Globus pallidus (tissue), 1 donor: ENCODE results near the gene AAMDC.
"Not testable (repeated sequence)": the region's sequence is repeated elsewhere in the genome, so short reads cannot be mapped to it uniquely, and the experiment has no call there.

Experiments used
- DNase-seq: peaks from one replicate; pipeline ENCODE4 v3.0.0-alpha.2; 2015; ENCODE audit warnings: low spot score

The AAMDC gene

DNA sequence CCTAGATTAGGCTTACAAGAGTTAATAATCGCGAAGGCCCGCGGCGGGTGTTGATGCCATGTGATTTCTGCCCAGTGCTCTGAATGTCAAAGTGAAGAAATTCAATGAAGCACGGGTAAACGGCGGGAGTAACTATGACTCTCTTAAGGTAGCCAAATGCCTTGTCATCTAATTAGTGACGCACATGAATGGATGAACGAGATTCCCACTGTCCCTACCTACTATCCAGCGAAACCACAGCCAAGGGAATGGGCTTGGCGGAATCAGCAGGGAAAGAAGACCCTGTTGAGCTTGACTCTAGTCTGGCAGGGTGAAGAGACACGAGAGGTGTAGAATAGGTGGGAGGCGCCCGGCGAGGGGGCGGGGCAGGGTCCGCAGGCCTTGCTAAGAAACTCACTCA, 65.5 kb downstream of the AAMDC start:
- no peak for DNase-seq

DNA sequence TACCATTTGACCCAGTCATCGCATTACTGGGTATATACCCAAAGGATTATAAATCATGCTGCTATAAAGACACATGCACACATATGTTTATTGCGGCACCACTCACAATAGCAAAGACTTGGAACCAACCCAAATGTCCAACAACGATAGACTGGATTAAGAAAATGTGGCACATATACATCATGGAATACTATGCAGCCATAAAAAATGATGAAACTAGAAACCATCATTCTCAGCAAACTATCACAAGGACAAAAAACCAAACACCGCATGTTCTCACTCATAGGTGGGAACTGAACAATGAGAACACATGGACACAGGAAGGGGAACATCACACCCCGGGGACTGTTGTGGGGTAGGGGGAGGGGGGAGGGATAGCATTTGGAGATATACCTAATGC, 68.1 kb downstream of the AAMDC start:
- DNase-seq, result not testable (repeated sequence)

DNA sequence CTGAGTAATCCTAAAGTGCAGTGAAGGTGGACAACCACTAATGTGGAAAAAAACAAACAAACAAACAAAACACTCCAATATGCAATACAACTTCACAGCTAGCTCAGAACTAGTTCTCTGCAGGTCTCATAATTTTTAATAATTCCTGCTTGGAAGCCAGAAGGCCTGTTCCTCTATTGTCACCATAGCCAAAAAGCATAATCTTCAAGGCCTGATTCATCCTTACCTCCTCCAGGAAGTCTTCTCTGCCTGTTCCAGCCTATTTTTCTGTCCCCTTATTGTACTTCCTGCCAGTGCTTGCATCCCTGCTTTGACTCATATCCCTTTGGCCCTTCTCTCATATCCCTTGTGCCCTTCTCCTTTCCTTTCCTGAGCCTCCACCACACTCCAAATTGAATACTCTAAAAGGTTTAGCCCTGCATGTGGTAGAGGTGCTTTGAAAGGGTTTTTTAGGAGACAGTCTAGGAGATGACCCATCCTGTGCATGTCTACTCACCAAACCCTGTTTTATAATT, 69.2 kb downstream of the AAMDC start:
- not testable (repeated sequence) for DNase-seq

DNA sequence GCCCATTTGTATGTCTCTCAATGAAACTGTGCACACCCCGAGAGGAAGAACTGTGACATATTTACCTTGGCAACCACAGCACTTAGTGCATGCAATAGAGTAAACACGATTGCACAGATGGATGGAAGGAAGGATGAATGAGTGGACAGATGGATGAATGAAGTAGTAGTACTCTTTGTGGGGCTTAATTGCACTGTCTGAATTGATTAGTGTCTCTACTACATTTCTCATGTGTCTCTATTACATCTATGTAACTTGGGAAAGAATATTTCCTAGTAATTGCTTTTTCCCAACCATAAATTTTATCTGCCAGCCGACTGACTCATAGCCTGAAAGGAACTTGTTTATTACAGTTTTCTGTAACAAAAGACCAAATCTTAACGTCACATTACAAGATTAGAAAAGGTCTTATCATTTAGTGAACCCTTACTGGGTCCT, 69.7 kb downstream of the AAMDC start:
- not testable (repeated sequence) for DNase-seq

DNA sequence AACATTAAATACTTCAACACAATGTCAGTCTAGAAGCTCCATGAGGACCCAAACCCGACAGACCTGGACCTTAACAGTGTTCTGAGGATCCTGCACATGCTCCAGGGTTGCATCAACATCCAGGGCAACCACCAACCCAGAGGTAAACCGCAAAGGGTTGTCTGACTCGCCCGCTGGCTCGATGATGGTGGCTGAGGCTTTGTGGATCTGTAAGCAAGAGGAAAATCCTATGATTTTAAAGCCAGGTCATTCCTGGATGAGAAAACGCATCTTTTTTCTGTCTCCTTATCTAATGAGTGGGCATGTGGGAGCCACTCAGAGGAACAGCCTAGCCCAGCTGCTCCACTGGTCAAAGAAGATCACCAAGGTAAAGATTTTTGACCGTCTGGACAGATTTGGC, 70.3 kb downstream of the AAMDC start:
- DNase-seq, result not testable (repeated sequence)

DNA sequence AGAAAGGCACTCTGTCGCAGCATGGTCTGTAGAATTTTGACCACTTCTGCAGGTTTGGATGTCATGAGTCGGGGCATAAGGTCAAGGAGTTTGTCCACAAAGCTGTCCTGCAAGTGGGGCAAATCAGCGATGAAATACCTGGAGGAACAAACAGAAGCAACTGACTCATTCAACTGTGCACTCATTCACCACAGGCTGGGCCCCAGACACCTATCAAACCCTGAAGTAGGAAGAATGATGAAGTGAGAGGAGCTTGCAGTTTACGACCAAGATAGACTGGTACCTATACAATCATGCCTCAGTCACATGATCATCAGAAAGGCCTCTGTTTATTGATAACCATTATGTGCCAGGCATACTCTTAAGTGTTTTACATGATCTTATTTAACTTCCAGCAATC, 70.8 kb downstream of the AAMDC start:
- DNase-seq, result not testable (repeated sequence)

DNA sequence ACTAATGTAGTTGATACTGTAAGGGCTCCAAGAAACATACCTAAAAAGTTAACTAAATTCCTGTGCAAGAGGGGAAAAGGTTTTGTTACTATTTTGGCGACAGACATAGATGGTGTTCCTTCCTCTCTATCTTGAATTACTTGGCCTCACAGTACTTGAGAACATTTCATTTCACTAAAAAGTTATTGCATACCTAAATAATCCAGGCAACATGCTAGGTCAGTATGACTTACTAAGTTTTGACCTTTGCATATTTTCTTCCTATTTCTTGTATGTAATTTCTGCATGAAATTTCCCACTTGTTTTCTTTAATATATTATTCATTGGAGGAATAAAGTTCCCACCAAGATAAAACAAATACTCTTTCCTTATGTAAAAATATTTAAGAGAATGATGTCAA, 74.0 kb downstream of the AAMDC start:
- DNase-seq, result not testable (repeated sequence)

DNA sequence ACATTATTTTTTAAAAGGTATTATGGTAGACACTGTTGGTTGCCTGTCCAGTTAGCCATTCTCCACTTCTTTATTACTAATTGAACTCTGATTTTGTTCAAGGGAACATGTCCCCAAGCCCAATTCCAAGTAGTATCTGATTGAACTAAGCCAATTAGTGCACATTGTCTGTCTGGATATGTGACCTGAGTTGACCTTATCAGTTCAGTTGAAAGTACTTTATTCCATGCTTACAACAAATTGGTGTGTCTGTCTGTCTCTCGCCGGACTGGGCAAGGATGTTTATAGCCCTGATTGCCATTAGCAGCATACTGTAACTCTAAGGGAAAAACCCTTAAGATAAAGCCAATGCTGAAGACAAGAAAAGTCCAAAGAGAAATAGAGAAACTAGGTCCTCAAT, 87.9 kb downstream of the AAMDC start:
- no peak for DNase-seq

DNA sequence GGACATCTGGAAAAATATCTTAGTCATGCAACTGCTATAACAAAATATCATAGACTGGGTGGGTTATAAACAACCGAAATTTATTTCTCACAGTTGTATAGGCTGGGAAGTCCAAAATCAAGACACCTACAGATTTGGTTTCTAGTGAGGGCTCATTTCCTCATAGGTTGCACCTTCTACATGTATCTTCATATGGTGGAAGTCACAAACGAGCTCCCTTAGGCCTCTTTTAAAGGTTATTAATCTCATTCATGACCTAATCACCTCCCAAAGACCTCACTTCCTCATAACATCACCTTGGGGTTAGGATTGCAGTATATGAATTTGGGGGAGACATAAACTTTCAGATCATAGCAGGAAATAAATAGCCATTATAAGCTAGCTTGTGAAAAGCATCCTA, 88.3 kb downstream of the AAMDC start:
- no peak for DNase-seq

DNA sequence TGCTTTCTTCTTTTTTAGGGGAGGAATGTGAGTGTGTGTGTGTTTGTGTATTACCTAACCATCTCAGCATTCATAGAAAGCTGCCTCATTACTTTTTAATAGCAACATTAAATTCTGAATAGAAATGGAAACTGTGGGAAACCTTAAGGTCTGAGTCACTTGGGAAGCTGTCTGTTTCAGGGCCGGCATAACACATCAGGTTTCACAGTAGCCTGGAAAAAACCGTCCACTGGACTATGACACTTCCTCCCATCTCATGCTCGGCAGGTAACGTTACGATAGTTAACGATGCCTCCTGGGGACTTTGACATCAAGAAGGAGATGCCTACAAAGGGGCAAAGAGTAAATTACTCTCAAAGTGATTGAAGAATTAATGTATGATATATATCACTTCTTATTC, 89.9 kb downstream of the AAMDC start:
- DNase-seq, result not testable (repeated sequence)

DNA sequence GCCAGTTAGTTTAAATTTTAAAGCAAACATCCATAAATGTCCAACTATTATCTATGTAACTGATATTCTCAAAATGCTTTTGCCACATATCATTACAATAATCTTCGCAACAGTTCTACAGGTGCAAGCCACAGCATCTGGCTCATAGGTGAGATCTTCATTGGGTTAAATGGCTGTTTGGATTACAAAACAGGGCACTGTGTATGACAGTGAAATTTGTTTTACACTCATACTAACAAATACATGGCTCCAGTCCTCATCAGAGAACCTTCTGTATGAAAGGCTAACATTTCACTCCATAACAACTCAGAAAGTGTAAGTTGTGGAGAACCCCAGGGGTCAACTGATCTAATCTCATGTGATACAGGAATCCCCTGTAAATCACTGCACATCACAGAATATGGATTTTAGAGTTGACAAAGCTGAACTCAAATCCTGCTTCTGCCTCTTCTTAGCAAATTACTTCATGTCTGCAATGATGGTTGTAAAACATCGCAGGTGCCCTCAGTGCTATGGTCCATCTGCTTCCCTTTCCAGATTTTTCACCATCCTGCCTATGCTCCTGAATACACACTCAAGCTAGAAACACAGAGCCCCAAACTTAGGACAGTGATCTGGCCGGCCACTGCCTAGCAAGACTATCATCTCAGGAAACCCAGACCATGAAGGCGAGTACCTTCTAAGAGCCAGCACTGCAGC, 92.8 kb downstream of the AAMDC start:
- DNase-seq, result not testable (repeated sequence)

DNA sequence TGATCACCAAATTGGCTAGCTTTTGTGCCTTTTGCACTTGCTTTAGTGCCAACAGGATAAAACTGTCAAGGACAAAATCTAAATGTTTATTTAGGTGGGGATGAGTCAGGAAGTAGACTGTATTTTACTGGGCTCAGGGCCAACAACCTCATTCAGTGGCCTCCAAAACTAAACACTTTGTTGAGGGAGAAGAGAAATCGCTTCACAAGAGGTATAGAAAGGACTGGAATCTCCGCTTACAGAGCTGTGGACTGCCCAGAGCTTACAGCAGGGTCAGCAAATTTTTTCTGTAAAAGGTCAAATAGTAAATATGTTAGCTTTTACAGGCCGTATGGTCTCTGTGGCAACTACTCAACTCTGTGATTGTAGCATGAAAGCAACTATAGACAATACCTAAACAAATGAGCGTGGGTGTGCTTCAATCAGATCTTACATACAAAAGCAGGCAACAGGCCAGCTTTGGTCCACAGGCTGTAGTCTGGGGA, 93.4 kb downstream of the AAMDC start:
- peak; percentile 1 for DNase-seq

DNA sequence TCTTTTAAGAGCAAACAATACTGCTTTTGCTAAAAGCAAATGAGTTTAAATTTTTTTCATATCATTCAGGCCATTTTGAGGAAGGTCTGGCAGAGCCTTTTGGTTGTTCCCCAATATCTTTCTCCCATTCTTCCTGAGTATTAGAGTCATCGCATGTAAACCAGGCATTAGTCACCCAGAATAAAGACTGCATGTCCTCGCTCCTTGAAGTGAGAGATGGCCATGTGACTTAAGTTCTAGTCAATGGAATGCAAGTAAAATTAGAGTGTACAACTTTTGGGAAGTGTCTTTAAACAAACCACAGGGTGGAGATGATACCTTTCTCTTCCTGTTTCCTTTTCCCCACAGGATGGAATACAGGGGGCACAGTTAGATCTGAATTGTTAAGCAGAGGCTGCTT, 96.8 kb downstream of the AAMDC start:
- not testable (repeated sequence) for DNase-seq
